MM.1S (cell line): ENCODE data around the gene RTCA.

Source experiments
- DNase-seq: peaks from one replicate; pipeline ENCODE4 v3.0.0-alpha.2; 2015
- H2AFZ ChIP-seq: fragments of 300-600 bp; sonication (generic); 2 replicates; pipeline ENCODE4 v1.6.0; 2016; ENCODE audit warnings: antibody characterized with exemption, low read length
- H3F3A ChIP-seq: fragments of 300-600 bp; sonication (generic); 2 replicates; pipeline ENCODE4 v1.6.1; 2016; ENCODE audit warnings: mild to moderate bottlenecking, antibody characterized with exemption, low read length, moderate library complexity, mixed read lengths; ENCODE audit not compliant: insufficient read depth
- H3K27ac ChIP-seq: fragments of 300-600 bp; sonication (generic); 2 replicates; pipeline ENCODE4 v1.5.1; 2016; ENCODE audit warnings: mild to moderate bottlenecking, low read length
- H3K27me3 ChIP-seq: fragments of 300-600 bp; sonication (generic); replicated peaks from 2 replicates; pipeline ENCODE4 v1.6.0; 2016; ENCODE audit warnings: low read length; ENCODE audit not compliant: insufficient read depth
- H3K36me3 ChIP-seq: fragments of 300-600 bp; sonication (generic); replicated peaks from 2 replicates; pipeline ENCODE4 v1.6.1; 2016; ENCODE audit warnings: mild to moderate bottlenecking, low read length, mixed read lengths; ENCODE audit not compliant: insufficient read depth
- H3K4me1 ChIP-seq: fragments of 300-600 bp; sonication (generic); 2 replicates; pipeline ENCODE4 v1.6.1; 2016; ENCODE audit warnings: low read length, mixed read lengths
- H3K4me2 ChIP-seq: fragments of 300-600 bp; sonication (generic); 2 replicates; pipeline ENCODE4 v1.6.0; 2016; ENCODE audit warnings: low read depth, low read length
- H3K4me3 ChIP-seq: fragments of 300-600 bp; sonication (generic); 2 replicates; pipeline ENCODE4 v1.5.1; 2016; ENCODE audit warnings: low read length, mixed read lengths
- H3K79me2 ChIP-seq: fragments of 300-600 bp; sonication (generic); 2 replicates; pipeline ENCODE4 v1.6.1; 2016; ENCODE audit warnings: mixed run types, low read length, mixed read lengths
- H3K9ac ChIP-seq: fragments of 300-600 bp; sonication (generic); 2 replicates; pipeline ENCODE4 v1.6.1; 2016; ENCODE audit warnings: low read length, mixed read lengths
- H3K9me2 ChIP-seq: fragments of 300-600 bp; sonication (generic); replicated peaks from 2 replicates; pipeline ENCODE4 v1.6.1; 2016; ENCODE audit warnings: mild to moderate bottlenecking, low read length, mixed read lengths; ENCODE audit not compliant: insufficient read depth
- H3K9me3 ChIP-seq: fragments of 300-600 bp; sonication (generic); replicated peaks from 2 replicates; pipeline ENCODE4 v1.6.1; 2016; ENCODE audit warnings: mild to moderate bottlenecking, low read length, mixed read lengths; ENCODE audit not compliant: insufficient read depth
- H4K20me1 ChIP-seq: fragments of 300-600 bp; sonication (generic); 2 replicates; pipeline ENCODE4 v1.6.1; 2016; ENCODE audit warnings: mild to moderate bottlenecking, low read length, moderate library complexity, mixed read lengths; ENCODE audit not compliant: insufficient read depth
- EZH2 ChIP-seq: fragments of 300-600 bp; sonication (generic); optimal IDR thresholded peaks from 2 replicates; pipeline ENCODE3; 2017; ENCODE audit warnings: low read depth, mild to moderate bottlenecking, antibody characterized with exemption, low read length, mixed read lengths
- EZH2phosphoT487 ChIP-seq: fragments of 300-600 bp; sonication (generic); IDR thresholded peaks from 2 replicates; pipeline ENCODE4 v1.6.1; 2018; ENCODE audit warnings: antibody characterized with exemption, low read length
- TF ChIP-seq, protein P1 (sequence below): fragments of 300-600 bp; sonication (generic); IDR thresholded peaks from 2 replicates; pipeline ENCODE4 v1.5.1; 2016; ENCODE audit warnings: antibody characterized with exemption, low read length, mixed read lengths

RTCA gene

DNA sequence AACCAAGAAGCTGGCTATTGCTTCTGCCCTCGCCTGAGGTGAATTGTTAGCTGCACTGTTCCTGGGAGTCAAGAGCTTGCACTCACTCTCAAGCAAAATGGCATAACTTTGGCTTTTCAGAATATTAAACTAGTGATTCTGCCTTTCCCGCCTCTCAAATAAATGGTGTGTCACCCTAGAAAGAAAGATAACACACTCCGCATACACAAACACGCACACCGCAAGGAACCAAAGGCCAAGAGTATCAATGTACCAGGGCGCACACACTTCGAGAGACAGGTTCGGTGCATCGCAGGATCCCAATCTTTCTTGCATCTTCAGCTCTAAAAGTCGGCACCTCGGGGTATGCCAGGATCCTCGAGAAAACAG, 470 bp upstream of the RTCA start:
- peak overlapping the region; percentile 93; the same call in 1 of the 2 replicates for H3K9ac ChIP-seq
- peaks cover 29% of the 10 kb centered on the region for H3K79me2 ChIP-seq
- H3K4me3 ChIP-seq, result peak overlapping the region; percentile 69
- H3K9me3 ChIP-seq, result no peaks in the 10 kb centered on the region
- no peaks in the 10 kb centered on the region for H3K27me3 ChIP-seq
- H3F3A ChIP-seq, result no peaks in the 10 kb centered on the region
- H3K36me3 ChIP-seq, result 0 out of 2 replicates have a peak, but pooled peaks cover 4% of the 10 kb centered on the region
- H4K20me1 ChIP-seq, result no peaks in the 10 kb centered on the region
- H3K9me2 ChIP-seq, result no peaks in the 10 kb centered on the region
- H3K27ac ChIP-seq, result peak overlapping the region; percentile 81; the same call in 1 of the 2 replicates
- H3K4me2 ChIP-seq, result peak overlapping the region; percentile 78
- H3K4me1 ChIP-seq, result 0 out of 2 replicates have a peak, but pooled peaks cover 4% of the 10 kb centered on the region
- TF ChIP-seq EZH2phosphoT487 (no peak), EZH2 (no peak)
- TF ChIP-seq, protein P1, sequence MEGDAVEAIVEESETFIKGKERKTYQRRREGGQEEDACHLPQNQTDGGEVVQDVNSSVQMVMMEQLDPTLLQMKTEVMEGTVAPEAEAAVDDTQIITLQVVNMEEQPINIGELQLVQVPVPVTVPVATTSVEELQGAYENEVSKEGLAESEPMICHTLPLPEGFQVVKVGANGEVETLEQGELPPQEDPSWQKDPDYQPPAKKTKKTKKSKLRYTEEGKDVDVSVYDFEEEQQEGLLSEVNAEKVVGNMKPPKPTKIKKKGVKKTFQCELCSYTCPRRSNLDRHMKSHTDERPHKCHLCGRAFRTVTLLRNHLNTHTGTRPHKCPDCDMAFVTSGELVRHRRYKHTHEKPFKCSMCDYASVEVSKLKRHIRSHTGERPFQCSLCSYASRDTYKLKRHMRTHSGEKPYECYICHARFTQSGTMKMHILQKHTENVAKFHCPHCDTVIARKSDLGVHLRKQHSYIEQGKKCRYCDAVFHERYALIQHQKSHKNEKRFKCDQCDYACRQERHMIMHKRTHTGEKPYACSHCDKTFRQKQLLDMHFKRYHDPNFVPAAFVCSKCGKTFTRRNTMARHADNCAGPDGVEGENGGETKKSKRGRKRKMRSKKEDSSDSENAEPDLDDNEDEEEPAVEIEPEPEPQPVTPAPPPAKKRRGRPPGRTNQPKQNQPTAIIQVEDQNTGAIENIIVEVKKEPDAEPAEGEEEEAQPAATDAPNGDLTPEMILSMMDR, result no peak
- peak; percentile 16 for DNase-seq
- H2AFZ ChIP-seq, result peak overlapping the region; percentile 68

DNA sequence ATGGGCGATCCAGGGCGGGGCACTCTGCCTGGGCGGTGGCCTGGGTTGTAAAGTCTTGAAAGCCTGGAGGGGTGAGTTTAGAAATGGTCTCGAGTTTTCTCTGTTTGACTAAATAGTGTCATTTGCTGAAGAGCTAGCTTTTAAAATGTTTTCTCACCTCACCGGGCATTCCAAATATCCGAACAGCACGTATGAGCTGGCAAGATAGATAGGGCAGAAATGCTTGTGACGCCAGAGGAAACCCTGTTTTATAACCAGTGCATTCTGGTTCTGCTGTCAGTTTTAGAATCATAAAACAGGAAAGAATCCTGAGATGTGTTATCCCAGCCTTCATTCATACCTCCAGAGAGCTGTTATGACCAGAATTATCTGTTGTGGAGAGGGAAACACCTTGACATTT, 725 bp downstream of the RTCA start:
- no peaks in the 10 kb centered on the region for H3K27me3 ChIP-seq
- peak overlapping the region; percentile 81; the same call in 1 of the 2 replicates for H3K27ac ChIP-seq
- peak overlapping the region; percentile 93; the same call in 1 of the 2 replicates for H3K9ac ChIP-seq
- H4K20me1 ChIP-seq, result no peaks in the 10 kb centered on the region
- H3K36me3 ChIP-seq, result 0 out of 2 replicates have a peak, but pooled peaks cover 4% of the 10 kb centered on the region
- peaks cover 34% of the 10 kb centered on the region for H3K79me2 ChIP-seq
- TF ChIP-seq EZH2 (no peak), EZH2phosphoT487 (no peak)
- TF ChIP-seq, protein P1, result no peak
- H2AFZ ChIP-seq, result peak overlapping the region; percentile 48
- peak; percentile 6 for DNase-seq
- H3K9me2 ChIP-seq, result no peaks in the 10 kb centered on the region
- no peaks in the 10 kb centered on the region for H3F3A ChIP-seq
- H3K4me2 ChIP-seq, result peak overlapping the region; percentile 51; the same call in 1 of the 2 replicates
- H3K9me3 ChIP-seq, result no peaks in the 10 kb centered on the region
- H3K4me3 ChIP-seq, result peak overlapping the region; percentile 69
- H3K4me1 ChIP-seq, result 0 out of 2 replicates have a peak, but pooled peaks cover 4% of the 10 kb centered on the region

DNA sequence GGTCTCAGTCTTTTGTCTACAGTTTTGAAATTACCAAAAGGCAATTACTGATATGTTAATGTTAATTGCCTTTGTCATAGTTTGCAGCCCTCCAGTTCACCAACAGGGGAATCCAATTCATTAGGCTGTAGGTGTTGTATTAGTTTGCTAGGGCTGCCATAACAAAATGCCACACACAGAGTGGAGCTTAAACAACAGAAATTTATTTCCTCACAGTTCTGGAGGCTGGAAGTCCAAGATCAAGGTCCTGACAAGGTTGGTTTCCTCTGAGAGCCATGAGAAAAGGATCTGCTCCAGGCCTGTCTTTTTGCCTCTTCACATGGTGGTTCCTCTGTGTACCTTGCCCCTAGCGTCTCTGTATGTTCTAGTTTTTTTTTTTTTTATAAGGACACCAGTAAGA, 1.3 kb downstream of the RTCA start:
- TF ChIP-seq EZH2phosphoT487 (no peak), EZH2 (no peak)
- TF ChIP-seq, protein P1, result no peak; the same call in 1 of the 2 replicates
- Histone ChIP-seq H3K27ac (no peak overlapping the region), H4K20me1 (no peaks in the 10 kb centered on the region), H2AFZ (no peak overlapping the region), H3K9me2 (no peaks in the 10 kb centered on the region), H3K9me3 (no peaks in the 10 kb centered on the region), H3K27me3 (no peaks in the 10 kb centered on the region), H3K4me3 (peak overlapping the region; percentile 69; the same call in 1 of the 2 replicates), H3F3A (no peaks in the 10 kb centered on the region), H3K4me1 (0 out of 2 replicates have a peak, but pooled peaks cover 4% of the 10 kb centered on the region), H3K4me2 (peak overlapping the region; percentile 51; the same call in 1 of the 2 replicates), H3K79me2 (peaks cover 39% of the 10 kb centered on the region), H3K36me3 (0 out of 2 replicates have a peak, but pooled peaks cover 4% of the 10 kb centered on the region), H3K9ac (peak overlapping the region; percentile 93; the same call in 1 of the 2 replicates)
- no peak for DNase-seq
